K562 (cell line): ENCODE data around the gene MFSD11. TPM values are rescaled to one million over a fixed set of nuclear protein-coding genes. Genes with fewer than 3 reads are reported as not detected.

ENCODE experiments used
- BACH1 ChIP-seq: fragments of 200-800 bp; sonication (Bioruptor generic); IDR thresholded peaks from 2 replicates; pipeline ENCODE4 v1.6.1; 2016; ENCODE audit warnings: missing genetic modification characterization, missing compliant biosample characterization
- BCOR ChIP-seq: fragments of 450-650 bp; IDR thresholded peaks from 2 replicates; pipeline ENCODE4 v1.6.1; 2016
- HIVEP1 ChIP-seq: fragments of 250-450 bp; sonication (Bioruptor Pico); IDR thresholded peaks from 2 replicates; pipeline ENCODE4 v1.4.0; 2020; ENCODE audit warnings: mild to moderate bottlenecking
- KDM5B ChIP-seq: fragments of 200-600 bp; sonication (generic); IDR thresholded peaks from 2 replicates; pipeline ENCODE4 v1.6.1; 2012; ENCODE audit warnings: low read depth, mild to moderate bottlenecking, moderate library complexity, low read length, control low read depth, inconsistent platforms; ENCODE audit not compliant: insufficient replicate concordance
- MEF2A ChIP-seq: IDR thresholded peaks from 2 replicates; pipeline ENCODE4 v1.6.1; 2011; ENCODE audit warnings: low read depth, mild to moderate bottlenecking, low read length, moderate library complexity; ENCODE audit not compliant: control insufficient read depth
- MEIS2 ChIP-seq: fragments of 450-650 bp; IDR thresholded peaks from 2 replicates; pipeline ENCODE4 v1.6.1; 2014; ENCODE audit warnings: mild to moderate bottlenecking; ENCODE audit not compliant: partially characterized antibody
- MTA2 ChIP-seq: fragments of 450-650 bp; IDR thresholded peaks from 2 replicates; pipeline ENCODE4 v1.6.1; 2016; ENCODE audit warnings: low read depth
- NCOA4 ChIP-seq: fragments of 450-650 bp; IDR thresholded peaks from 2 replicates; pipeline ENCODE4 v1.6.1; 2018; ENCODE audit warnings: mild to moderate bottlenecking; ENCODE audit not compliant: partially characterized antibody
- NFXL1 ChIP-seq: fragments of 450-650 bp; formaldehyde crosslinking; IDR thresholded peaks from 2 replicates; pipeline ENCODE4 v1.4.0; 2021; ENCODE audit warnings: mild to moderate bottlenecking
- POLR2A ChIP-seq: fragments of 450-650 bp; conservative IDR thresholded peaks from 2 replicates; pipeline ENCODE4 v1.6.1; 2016
- RBM39 ChIP-seq: fragments of 200-400 bp; formaldehyde crosslinking; optimal IDR thresholded peaks from 2 replicates; pipeline ENCODE3; 2018; ENCODE audit warnings: low read depth, low read length
- STAT5B ChIP-seq: fragments of 250-450 bp; sonication (Bioruptor Pico); IDR thresholded peaks from 2 replicates; pipeline ENCODE4 v1.8.0; 2021; ENCODE audit warnings: mild to moderate bottlenecking, inconsistent platforms
- polyA plus RNA-seq, 8 experiments: library from polyadenylated mRNA; depleted of rRNA in 4 of 8; stranded (reverse) in 5 of 8; unstranded in 3 of 8; fragments of >200 nt; fragmentation: Nextera tagmentation in 2 of 8; fragmentation: Illumina TruSeq in 1 of 8; extraction: Ambion mirVana in 2 of 8; extraction: Trizol in 1 of 8; gene quantifications; 2 replicates each; pipeline versions ENCODE4 v1.2.1 to v1.2.3, GENCODE V29; 2011 to 2014; ENCODE audit warnings: inconsistent platforms in 1 of 8, missing spikeins in 1 of 8
- total RNA-seq, 7 experiments: library from RNA; depleted of rRNA in 6 of 7; stranded (reverse); fragments of >200 nt in 6 of 7; fragmentation: Illumina TruSeq in 2 of 7; extraction: Trizol in 2 of 7; gene quantifications; 2 replicates each; pipeline versions ENCODE4 v1.2.1 to v1.2.3, GENCODE V29; 2011 to 2021; ENCODE audit warnings: low replicate concordance in 1 of 7
- TF ChIP-seq, protein P1 (sequence below): sonication (generic); formaldehyde crosslinking; IDR thresholded peaks from 2 replicates; pipeline ENCODE4 v1.8.1; 2023; ENCODE audit warnings: missing genetic modification reagents, mild to moderate bottlenecking, borderline replicate concordance
- TF ChIP-seq, protein P2 (sequence below): sonication (generic); formaldehyde crosslinking; IDR thresholded peaks from 2 replicates; pipeline ENCODE4 v1.8.0; 2022; ENCODE audit warnings: mild to moderate bottlenecking, missing genetic modification reagents
- TF ChIP-seq, protein P3 (sequence below): sonication (generic); formaldehyde crosslinking; IDR thresholded peaks from 2 replicates; pipeline ENCODE4 v1.8.1; 2023; ENCODE audit warnings: mild to moderate bottlenecking, missing genetic modification reagents

MFSD11 gene
- total and polyA plus RNA-seq, 9 of the 15 experiments (the other 6 are each of a cell fraction or from before 2014, with no cell fraction given) = 14.4 to 24.5 (median 19.9) TPM

DNA sequence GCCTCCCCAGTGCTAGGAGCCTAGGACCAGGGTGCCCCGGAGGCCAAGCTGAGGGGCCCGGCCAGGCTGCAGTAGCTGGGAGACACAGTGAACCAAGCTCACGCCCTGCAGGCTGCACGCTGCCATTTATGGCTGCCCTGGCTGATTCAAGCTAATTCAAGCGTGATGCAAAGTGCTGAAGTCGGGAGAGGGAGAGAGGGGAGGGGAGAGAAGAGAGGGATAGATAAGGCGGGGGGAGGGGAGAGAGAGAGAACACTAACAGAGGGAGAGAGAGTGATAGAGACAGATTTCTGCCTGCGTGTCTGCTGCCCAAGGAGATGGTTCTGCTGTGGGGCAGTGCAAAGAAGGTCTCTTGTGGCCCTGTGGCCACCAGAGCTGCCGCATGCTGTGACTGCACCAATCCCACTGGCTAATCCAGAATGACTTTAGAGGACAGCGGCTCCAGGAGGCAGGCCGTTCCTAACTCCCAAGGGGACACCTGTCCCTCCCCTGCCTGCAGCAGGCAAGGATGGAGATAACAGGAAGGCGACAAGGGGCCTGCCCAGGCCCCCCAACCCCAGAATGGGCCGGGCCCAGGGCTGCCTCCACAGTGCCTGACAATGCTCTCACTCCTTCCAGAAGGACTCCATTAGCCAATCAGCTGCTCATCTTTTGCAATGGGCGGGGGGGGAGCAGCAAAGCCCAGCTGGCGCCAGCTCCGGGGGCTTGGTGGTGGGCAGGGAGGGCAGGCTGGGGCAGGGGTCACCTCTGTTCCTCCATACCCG lies 40.0 kb upstream of the MFSD11 start (continued):
- TF ChIP-seq, protein P1, sequence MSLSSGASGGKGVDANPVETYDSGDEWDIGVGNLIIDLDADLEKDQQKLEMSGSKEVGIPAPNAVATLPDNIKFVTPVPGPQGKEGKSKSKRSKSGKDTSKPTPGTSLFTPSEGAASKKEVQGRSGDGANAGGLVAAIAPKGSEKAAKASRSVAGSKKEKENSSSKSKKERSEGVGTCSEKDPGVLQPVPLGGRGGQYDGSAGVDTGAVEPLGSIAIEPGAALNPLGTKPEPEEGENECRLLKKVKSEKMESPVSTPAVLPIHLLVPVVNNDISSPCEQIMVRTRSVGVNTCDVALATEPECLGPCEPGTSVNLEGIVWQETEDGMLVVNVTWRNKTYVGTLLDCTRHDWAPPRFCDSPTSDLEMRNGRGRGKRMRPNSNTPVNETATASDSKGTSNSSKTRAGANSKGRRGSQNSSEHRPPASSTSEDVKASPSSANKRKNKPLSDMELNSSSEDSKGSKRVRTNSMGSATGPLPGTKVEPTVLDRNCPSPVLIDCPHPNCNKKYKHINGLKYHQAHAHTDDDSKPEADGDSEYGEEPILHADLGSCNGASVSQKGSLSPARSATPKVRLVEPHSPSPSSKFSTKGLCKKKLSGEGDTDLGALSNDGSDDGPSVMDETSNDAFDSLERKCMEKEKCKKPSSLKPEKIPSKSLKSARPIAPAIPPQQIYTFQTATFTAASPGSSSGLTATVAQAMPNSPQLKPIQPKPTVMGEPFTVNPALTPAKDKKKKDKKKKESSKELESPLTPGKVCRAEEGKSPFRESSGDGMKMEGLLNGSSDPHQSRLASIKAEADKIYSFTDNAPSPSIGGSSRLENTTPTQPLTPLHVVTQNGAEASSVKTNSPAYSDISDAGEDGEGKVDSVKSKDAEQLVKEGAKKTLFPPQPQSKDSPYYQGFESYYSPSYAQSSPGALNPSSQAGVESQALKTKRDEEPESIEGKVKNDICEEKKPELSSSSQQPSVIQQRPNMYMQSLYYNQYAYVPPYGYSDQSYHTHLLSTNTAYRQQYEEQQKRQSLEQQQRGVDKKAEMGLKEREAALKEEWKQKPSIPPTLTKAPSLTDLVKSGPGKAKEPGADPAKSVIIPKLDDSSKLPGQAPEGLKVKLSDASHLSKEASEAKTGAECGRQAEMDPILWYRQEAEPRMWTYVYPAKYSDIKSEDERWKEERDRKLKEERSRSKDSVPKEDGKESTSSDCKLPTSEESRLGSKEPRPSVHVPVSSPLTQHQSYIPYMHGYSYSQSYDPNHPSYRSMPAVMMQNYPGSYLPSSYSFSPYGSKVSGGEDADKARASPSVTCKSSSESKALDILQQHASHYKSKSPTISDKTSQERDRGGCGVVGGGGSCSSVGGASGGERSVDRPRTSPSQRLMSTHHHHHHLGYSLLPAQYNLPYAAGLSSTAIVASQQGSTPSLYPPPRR (CRISPR knock-in tag) = no peak
- no peak for TF ChIP-seq KDM5B
- no peak for TF ChIP-seq HIVEP1 (CRISPR knock-in tag)
- TF ChIP-seq BCOR = peak; percentile 83
- TF ChIP-seq, protein P2, sequence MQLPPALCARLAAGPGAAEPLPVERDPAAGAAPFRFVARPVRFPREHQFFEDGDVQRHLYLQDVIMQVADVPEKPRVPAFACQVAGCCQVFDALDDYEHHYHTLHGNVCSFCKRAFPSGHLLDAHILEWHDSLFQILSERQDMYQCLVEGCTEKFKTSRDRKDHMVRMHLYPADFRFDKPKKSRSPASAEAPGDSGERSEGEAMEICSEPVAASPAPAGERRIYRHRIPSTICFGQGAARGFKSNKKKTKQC (CRISPR knock-in tag) = no peak; the same call in 1 of the 2 replicates
- no peak for TF ChIP-seq NCOA4
- TF ChIP-seq MEIS2 = no peak
- no peak for TF ChIP-seq RBM39
- no peak for TF ChIP-seq STAT5B
- TF ChIP-seq MEF2A = no peak
- TF ChIP-seq, protein P3, sequence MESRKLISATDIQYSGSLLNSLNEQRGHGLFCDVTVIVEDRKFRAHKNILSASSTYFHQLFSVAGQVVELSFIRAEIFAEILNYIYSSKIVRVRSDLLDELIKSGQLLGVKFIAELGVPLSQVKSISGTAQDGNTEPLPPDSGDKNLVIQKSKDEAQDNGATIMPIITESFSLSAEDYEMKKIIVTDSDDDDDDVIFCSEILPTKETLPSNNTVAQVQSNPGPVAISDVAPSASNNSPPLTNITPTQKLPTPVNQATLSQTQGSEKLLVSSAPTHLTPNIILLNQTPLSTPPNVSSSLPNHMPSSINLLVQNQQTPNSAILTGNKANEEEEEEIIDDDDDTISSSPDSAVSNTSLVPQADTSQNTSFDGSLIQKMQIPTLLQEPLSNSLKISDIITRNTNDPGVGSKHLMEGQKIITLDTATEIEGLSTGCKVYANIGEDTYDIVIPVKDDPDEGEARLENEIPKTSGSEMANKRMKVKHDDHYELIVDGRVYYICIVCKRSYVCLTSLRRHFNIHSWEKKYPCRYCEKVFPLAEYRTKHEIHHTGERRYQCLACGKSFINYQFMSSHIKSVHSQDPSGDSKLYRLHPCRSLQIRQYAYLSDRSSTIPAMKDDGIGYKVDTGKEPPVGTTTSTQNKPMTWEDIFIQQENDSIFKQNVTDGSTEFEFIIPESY (CRISPR knock-in tag) = no peak
- TF ChIP-seq BACH1 = no peak
- peak; percentile 57 for TF ChIP-seq MTA2
- no peak for TF ChIP-seq POLR2A
- TF ChIP-seq NFXL1 (CRISPR knock-in tag) = no peak
